SH-SY5Y (cell line): ENCODE results near the gene ZNF688.

ENCODE experiments used
- GATA2 ChIP-seq: IDR thresholded peaks from 2 replicates; pipeline ENCODE4 v1.6.1; 2011; ENCODE audit warnings: mild to moderate bottlenecking, low read depth, low read length
- GATA3 ChIP-seq: IDR thresholded peaks from 2 replicates; pipeline ENCODE4 v1.6.1; 2011; ENCODE audit warnings: low read depth, mild to moderate bottlenecking, low read length, moderate library complexity

GRCh38 chr16:30554557-30555314 is 16.8 kb downstream of the ZNF688 start:
- TF ChIP-seq GATA2 = no peak
- TF ChIP-seq GATA3 = no peak
